Activated CD8-positive, alpha-beta memory T cell treated with anti-CD3 and anti-CD28 coated beads, Interleukin-2, amount 50 U/mL, for 24 hours (primary cell): ENCODE results near the gene SERINC3.
"Not testable (repeated sequence)": the region's sequence is repeated elsewhere in the genome, so short reads cannot be mapped to it uniquely, and the experiment has no call there.

ENCODE experiments used
- DNase-seq: peaks from one replicate; pipeline ENCODE4 v3.0.0-alpha.2; 2020; ENCODE audit errors: extremely low read depth

SERINC3 gene

DNA sequence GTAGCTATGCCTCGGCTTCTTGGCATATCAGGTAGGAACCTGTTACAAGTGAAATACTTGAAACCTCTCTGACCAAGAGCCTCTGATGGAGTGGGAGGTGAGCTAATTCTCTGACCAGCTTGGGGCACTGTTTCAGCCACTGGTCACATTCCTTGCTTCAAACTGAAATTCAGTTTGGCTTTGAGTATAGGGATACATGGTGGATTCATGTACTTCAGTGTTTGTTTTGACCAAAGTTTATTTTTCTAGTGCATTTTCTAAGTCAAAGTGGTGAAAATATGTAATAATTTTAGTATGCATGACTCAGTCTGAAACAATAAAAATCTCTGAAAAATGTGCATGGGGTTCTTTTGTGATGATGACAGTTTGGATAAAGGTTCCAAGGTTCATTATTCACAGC, 27.6 kb downstream of the SERINC3 start:
- DNase-seq, result no peak

DNA sequence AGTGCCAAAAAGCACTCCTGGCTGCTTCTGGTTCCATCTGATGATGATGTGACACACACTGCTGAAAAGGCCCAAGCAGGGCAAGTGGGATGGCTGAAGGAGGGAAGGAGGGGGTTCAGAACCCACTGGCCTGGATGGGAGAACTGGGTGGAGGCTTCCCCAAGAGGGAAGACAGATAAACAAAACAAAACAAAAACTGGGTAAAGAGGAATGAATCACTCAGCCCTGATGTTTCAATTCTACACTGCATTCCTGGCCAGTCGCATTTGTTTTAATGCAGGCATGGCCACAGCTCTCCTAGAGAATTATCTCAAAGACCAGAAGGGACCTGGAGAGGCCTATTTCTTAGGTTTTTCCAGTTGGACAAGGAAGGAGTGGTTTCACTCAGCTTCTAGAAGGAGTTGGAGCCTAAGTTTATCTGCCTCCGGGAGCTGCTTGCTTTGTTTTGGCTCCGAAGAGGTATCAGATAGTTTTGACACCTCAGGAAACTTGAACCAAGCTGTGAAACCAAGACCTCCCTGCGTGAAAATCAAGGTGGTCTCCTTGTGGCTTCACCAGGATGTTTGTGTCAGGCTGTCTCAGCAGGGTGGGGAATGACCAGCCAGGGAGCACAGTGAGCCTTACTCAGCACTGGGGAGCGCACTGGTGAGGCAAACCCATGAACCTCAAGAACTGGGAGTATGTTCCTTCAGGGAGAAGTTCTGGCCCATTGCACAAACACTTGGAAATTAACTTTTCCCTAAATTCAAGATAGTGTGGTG, 30.1 kb downstream of the SERINC3 start:
- DNase-seq, result no peak

DNA sequence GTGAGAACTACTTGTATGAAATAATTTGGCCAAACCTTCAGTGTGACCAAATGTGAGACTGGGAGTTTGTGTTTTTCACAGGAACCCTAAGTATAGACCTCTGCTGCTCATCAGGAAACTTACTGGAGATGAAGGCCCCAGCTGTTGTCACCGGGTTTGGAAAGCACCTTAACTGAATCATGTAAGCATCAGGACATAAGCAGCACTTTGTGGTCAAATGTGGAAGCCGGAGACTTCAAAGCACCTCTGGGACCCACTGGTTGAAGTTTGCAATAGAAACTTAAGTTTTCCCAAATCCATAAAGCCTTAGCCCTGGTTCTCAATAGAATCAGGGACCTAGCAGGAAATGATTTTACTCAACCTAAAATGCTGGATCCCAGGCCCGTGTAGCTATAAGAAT, 31.9 kb downstream of the SERINC3 start:
- DNase-seq, result no peak

DNA sequence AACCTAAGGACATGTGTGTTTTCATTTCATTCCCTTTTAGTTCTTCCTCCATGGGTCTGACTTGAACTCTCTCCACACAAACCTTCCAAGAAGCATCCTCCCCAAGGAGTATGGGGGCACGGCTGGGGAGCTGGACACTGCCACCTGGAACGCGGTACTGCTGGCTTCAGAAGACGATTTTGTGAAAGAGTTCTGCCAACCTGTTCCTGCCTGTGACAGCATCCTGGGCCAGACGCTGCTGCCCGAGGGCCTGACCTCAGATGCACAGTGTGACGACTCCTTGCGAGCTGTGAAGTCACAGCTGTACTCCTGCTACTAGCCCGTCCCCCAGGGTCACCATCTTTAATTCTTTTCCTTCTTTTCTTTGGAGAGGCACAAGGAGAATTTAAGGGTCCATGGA, 32.6 kb downstream of the SERINC3 start:
- DNase-seq, result no peak

DNA sequence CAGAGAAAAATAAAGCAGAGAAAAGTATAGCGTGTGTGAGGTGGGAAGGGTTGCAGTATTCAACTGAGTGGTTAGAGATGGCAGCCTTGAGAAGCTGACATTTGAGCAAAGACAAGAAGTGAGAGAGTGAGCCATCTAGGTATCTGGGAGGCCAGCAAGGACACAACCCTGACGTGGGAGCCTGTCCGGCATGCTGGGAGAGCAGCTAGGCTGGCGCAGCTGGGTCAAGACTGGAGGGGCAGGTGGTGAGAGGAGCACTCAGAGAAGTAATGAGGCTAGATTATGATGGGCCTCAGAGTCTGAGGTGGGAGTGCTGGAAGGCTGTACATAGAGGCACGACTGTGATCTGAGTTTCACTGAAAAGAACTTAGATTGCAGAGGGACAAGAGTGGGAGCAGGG, 33.3 kb downstream of the SERINC3 start:
- no peak for DNase-seq

DNA sequence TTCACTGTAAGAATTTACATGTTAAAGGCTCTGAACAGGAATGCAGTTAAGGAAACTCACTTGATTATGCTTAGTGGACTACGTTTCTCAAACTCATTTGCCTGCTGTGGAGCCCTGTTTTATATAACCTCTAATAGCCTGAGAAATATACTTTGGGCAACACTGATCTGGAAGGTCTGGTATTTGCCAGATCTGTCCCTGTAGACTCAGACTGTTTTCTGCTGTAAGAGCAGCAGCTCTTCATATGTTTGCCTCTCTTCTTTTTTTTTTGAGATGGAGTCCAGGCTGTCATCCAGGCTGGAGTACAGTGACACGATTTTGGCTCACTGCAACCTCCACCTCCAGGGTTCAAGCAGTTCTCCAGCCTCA, 36.1 kb downstream of the SERINC3 start:
- no peak for DNase-seq

DNA sequence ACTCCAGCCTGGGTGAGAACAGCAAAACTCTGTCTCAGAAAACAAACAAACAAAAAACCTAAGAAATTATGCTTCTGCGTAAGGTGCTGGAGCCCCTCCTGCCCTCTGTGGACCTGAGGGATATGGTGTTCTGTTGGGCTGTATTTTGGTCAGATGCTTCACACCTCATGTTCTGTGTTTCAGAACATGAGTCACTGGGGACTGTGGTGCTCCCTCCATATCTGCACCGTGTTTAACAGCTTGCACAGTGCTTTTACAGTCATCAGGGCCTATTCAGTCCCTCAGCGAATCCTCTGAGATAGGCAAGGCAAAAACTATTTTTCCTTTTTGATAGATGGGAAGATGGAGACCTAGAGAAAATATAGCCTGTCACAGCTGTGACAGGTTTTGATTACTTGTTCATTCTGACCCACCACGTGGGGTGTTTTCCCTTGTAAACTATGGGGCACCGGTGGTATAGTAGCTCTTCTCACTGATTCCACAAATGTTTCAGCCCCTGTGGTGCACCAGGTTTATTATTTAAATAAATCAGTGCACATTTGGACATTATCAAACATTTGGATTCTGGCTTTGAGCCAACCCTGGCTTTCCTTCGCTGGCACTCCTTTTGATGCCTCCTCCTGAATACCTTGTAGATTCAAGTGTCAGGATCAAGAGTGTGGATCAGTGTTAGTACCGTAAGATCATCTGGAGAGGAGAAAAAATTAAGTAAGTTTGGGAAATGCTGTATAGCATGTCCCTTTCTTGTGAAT, 36.6 kb downstream of the SERINC3 start:
- DNase-seq, result no peak

DNA sequence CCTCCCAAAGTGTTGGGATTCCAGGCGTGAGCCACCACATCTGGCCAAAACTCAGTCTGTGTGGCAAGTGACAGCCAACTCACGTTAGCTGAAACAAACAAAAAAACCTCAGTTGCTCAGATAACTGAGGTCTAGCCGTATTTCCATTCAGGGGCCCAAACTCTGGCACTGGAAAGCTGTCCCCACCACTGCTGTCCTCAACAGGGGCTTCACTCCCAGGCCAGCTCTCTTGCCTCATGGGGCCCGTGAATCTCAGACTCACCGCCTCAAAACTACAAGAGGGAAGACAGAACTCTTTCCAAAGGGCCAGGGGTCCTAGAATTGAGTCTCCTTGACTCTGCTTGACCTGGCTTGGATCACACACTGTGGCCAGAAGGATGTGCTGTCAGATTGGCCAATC, 38.8 kb downstream of the SERINC3 start:
- DNase-seq, result no peak

DNA sequence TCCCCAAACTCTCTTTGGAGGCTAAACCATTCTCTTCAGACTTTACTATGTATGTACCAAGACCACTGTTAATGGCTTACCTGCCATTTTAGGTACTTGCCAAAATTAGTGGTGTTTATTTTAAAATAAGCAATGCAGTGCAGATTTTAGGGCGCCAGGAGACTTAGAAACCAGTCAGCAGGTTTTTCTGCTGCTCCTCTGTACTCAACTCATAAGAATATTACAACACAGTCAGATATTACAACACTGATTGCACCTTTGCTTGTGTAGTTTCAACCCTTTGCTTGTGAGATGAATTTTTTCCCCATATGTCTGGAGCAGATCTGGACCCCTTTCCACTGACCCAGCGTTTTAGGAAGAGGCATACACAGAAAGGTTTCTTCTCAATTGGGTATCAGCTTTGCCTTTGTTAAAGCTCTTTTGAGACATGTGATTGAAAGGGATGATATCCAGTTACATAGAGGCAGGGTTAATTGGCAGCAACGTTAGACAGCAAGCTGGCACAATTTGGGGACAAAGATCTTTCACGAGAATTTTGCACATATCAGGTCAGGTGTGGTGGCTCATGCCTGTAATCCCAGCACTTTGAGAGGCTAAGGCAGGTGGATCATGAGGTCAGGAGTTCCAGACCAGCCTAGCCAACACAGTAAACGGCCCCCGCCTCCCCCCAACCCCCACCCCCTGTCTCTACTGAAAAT, 40.0 kb downstream of the SERINC3 start:
- DNase-seq, result no peak

DNA sequence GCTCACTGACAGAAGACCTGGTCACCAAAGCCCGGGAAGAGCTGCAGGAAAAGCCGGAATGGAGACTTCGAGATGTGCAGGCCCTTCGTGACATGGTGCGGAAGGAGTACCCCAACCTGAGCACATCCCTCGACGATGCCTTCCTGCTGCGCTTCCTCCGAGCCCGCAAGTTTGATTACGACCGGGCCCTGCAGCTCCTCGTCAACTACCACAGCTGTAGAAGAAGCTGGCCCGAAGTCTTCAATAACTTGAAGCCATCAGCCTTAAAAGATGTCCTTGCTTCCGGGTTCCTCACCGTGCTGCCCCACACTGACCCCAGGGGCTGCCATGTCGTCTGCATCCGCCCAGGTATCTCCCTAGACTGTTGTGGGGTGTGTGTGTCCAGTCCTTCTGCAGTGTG, 41.8 kb downstream of the SERINC3 start:
- DNase-seq, result no peak

DNA sequence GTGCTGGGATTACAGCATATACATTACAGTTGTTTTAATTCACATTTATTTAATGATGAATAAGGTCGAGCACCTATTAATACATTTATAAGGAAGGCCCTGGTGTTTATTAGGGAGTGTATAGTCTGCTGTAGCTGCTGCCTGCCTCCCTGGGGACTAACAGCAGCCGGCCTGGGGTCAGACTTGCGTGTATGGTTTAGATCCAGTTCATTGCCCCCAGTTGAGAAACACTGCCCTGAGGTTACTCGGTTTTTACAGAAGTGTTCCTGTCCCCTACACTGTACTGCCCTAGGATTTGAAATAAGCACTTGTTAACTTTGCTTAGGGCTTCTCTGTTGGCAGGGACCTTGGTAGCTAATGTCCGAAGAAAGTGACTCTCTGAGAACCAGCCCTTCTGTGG, 42.2 kb downstream of the SERINC3 start:
- DNase-seq, result no peak

DNA sequence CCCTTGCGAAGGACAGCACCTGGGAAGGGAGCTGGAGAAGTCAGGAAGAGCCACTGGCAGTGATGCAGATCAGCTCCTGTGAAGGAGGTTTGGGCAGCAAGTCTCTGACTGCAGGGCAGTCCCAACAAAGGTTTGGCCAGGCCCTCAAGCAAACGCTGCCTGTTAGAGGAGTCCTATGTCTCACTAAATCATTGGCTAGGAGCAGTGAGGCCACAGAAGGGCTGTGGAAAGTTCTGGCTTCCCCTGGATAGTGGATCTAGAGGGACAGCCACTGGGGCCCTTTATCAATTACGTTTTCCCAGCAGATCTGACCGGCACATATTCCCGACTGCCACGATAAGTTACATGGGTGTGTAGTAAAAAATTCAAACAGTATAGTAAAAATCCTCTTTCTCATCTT, 43.7 kb downstream of the SERINC3 start:
- no peak for DNase-seq

DNA sequence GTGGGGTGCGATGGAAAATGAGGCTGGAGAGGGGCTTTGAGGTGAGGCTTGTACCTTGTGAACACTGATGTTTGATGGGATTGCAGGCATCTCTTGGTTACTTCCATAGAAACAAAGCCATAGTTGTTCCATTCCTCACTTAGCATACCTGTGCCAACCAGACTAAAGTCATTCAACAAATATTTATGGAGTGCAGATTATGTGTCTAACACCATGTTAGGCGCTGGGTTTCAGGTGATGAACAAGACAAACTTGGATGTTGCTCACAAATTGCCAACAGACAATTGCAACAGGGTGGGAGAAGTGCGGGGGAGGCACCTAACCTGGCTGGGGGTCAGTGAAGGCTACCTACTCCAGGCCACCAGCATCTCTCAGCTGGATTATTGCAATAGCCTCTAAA, 44.7 kb downstream of the SERINC3 start:
- DNase-seq, result no peak

DNA sequence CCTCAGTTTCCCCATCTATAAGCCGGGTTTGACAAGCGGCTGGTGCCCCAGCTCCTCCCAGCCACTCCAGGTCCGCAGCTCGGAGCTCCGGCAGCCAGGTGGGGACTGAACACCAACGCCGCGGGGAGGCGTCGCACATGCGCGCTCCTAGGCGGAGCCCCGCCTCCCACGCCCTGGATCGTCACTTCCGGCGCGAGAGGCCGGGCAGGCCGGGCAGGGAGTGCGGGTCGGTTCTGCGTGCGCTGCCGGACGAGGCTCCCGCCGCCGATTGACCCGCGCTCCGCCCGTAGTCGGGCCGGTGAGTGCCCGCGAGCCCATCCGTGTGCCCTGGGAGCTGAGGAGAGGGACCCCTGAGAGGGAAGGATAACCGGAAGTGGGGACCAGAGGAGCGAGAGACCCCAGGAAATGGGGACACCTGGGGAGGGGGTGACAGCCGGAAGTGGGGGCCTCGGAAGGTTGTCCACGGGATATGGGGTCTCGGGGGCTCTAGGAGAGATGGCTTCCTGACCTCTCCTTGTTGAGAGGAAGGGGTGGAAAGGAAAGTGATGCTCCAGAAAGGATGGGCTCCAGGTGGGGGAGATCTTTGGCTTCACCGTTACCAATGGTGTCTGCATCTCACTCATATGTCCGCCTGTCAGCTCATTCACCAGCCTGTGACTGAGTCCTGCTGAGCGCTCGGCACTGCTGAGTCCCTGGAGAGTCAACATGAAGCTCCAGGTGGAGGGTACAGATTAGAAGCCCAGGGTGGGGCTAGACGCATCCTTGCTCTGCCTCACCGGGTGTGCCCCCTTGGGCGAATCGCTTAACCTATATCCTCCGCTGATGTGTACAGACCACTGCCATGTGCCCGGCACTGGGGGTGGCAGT, 45.9 kb downstream of the SERINC3 start, which contains the start of gene TTPAL:
TTPAL (plus strand) TSS at position 181 of the 867 bp plus-strand sequence. CDS start 4,126 bp downstream, outside the sequence.
- DNase-seq, result peak; percentile 60

DNA sequence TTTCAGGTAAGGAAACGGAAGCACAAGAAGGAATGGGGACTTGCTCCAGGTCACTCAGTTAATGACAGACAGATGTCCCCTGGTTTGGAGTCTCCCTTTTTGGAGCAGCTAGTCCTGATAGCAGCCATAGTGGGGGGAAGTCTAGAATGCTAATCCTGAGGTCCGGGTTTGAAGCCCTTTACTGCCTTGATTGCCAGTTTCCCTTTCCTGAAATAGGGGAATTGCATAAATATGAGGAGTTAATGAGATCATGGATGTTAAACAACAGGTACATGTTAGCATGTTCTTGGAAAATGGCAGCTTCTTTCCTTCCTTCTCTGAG, 46.5 kb downstream of the SERINC3 start:
- no peak for DNase-seq

DNA sequence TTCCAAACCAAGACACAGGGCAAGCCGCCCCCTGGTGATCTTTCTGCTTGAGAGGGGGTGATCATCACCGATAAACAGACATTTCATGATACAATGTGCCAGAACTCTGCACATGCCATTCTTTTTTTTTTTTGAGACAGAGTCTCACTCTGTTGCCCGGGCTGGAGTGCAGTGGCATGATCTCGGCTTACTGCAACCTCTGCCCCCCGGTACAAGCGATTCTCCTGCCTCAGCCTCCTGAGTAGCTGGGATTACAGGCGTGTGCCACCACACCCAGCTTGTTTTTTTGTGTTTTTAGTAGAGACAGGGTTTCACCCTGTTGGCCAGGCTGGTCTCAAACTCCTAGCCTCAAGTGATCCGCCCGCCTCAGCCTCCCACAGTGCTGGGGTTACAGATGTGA, 49.6 kb downstream of the SERINC3 start:
- not testable (repeated sequence) for DNase-seq

DNA sequence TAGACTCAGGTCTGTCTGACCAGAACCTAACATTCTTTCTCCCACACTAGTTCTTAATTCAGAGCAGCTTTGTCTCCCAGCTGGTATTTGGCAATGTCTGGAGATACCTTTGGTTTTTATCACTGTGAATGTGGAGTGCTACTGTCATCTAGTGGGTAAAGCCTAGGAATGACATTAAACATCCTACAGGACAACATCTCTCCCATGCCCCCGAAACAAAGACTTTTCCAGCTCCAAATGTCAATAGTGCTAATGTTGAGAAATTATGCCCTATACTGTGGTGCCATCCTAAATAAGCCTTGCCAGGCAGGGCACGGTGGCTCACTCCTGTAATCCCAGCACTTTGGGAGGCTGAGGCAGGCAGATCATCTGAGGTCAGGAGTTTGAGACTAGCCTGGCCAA, 50.4 kb downstream of the SERINC3 start:
- DNase-seq, result no peak

DNA sequence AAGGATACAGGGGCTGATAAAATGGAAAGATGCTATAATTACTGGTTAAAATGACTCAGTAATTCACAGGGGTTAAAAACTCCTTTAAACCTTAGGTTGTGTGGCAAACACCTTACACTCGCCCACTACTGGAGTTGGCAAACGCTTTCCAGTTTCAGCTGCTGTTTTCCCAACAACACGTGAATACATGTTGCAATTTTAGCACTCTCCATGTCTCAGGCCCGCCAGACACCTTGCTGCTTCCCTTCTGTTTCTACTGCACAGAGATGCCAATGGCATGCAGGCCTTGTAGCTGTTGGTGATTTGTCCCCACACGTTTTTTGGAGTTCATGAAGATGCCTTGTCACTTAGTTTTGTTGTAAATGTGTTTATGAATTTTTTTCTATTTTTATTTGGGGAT, 51.5 kb downstream of the SERINC3 start:
- DNase-seq, result no peak

DNA sequence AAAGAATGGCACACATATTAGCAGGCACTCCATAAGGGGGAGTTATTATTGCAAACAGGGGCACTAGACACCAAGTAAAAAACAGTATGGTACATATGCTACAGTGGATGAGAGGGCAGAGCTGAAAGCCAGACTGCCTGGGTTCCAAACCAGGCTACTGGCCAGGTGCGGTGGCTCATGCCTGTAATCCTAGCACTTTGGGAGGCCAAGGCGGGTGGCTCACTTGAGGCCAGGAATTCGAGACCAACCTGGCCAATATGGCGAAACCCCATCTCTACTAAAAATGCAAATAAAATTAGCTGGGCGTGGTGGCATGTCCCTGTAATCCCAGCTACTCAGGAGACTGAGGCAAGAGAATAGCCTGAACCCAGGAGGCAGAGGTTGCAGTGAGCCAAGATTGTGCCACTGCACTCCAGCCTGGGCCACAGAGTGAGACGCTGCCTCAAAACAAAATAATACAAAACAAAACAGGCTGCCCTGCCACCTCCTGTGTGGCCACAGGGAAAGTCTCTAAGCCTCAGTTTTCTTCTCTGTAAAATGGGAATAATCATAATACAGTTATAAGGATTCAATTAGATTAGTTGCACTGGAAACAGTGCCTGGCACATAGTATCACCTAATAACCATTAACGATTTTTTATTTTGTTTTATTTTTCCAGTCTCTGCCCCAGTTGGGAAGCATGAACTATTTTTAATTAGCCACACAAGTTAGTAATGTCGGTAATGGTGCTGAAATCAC, 53.7 kb downstream of the SERINC3 start:
- DNase-seq, result no peak

DNA sequence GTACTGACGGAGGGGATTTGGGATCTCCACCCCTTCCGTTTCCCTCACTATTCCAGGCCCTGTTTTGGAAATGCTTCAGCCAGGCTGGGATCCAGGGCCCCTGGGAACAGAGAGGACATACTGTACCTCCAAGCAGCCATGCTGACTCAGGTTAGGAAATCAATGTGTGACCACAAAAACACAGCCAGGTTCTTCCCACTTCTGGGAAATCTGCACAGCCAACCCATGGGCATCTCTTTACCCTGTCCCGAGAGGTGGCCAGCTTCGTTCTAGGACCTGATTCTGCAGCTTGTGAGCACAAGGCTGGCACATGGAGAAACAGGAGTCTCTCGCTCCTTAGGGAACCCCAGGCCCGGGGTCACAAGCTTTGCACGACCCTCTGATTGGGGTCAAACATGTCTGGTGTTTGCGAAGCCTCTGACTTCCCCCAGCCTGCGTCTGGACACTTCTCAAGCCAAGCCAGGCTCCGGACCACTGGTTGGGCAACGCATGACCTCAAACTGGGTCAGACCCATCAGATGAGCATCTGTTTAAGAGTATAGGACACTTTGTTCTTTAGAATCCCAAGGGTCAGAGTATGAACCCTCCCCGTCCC, 54.5 kb downstream of the SERINC3 start:
- no peak for DNase-seq

DNA sequence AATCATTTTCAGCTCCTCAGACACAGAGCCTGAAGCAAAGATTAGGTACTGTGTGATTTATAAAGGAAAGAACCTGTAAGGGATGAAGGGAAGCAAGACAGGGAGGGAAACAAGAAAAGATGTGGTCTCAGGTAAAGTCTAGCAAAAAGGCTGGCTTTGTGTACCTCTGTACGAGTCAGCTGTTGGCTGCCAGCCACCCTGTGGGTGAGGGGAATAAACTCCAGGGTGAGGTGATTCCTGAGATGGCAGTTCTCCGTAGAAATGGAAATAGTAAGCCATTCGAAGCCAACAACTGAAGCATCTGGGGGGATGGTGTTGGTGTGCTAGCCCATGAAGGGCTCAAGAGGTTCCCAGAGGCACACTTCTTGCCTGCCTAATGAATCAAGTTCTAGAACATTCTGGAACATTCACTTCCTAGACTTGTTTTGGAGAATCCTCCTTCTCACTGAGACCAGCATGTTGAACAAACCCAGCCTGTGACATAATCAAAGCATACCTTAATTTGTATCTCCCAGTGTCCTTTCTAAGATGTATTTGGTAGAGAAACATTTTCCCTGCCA, 56.8 kb downstream of the SERINC3 start:
- no peak for DNase-seq
